B cell (primary cell): ENCODE measurements around the gene LRP1. TPM values are rescaled to one million over a fixed set of nuclear protein-coding genes. Genes with fewer than 3 reads are reported as not detected.

ENCODE experiments used
- ATAC-seq: fragments of 200-7000 bp; cut with Tn5 transposase; one replicate; pipeline ENCODE4 v1.10.0; 2021; ENCODE audit warnings: low read depth, mild to moderate bottlenecking, moderate number of reproducible peaks, moderate library complexity
- CTCF ChIA-PET: fragments of 350-600 bp; sonication (Branson Sonifier 250); formaldehyde crosslinking; loops from one replicate; lab custom pipeline; 2021; ENCODE audit warnings: antibody characterized with exemption, inconsistent platforms; lab: Charles Lee
- POLR2A ChIA-PET: fragments of 350-600 bp; sonication (Branson Sonifier 250); formaldehyde crosslinking; loops from one replicate; lab custom pipeline; 2021; ENCODE audit warnings: antibody characterized with exemption; lab: Charles Lee
- DNase-seq: peaks from one replicate; pipeline ENCODE4 v3.0.0; 2013
- H2AFZ ChIP-seq: 2 replicates; pipeline ENCODE4 v1.6.1; 2012; ENCODE audit warnings: mild to moderate bottlenecking, low read depth, low read length; ENCODE audit not compliant: insufficient read depth, poor library complexity, severe bottlenecking
- H3K27ac ChIP-seq, 2 donors: 1 replicate in 1 of 2; 2 replicates in 1 of 2; pipeline ENCODE4 v1.5.1; 2012 to 2013; ENCODE audit warnings: low read length in 2 of 2, mild to moderate bottlenecking in 2 of 2, moderate library complexity in 1 of 2
- H3K27me3 ChIP-seq, 4 experiments: fragments of 200-600 bp in 1 of 4; sonication (generic) in 1 of 4; replicated peaks in 1 of 4; 1 replicate in 2 of 4; 2 replicates in 2 of 4; pipeline versions ENCODE4 v1.6.1 to v1.7.0; 2013 to 2016; ENCODE audit warnings: low read length in 3 of 4, mild to moderate bottlenecking in 2 of 4, mixed read lengths in 1 of 4, moderate library complexity in 1 of 4; ENCODE audit not compliant: insufficient read depth in 4 of 4, control insufficient read depth in 3 of 4; ENCODE audit errors: control extremely low read depth in 1 of 4
- H3K36me3 ChIP-seq, 2 experiments: replicated peaks in 1 of 2; 1 replicate in 1 of 2; 2 replicates in 1 of 2; pipeline versions ENCODE4 v1.6.1 to v1.7.1; 2013; ENCODE audit warnings: low read length in 1 of 2; ENCODE audit not compliant: insufficient read depth in 2 of 2, control insufficient read depth in 1 of 2; ENCODE audit errors: control extremely low read depth in 1 of 2, extremely low read depth in 1 of 2
- H3K4me1 ChIP-seq, 2 donors: fragments of 200-600 bp in 1 of 2; sonication (generic) in 1 of 2; 1 replicate in 1 of 2; 2 replicates in 1 of 2; pipeline versions ENCODE4 v1.5.1 to v1.6.1; 2013 to 2017; ENCODE audit warnings: low read length in 2 of 2; ENCODE audit not compliant: control insufficient read depth in 2 of 2, insufficient read depth in 2 of 2
- H3K4me2 ChIP-seq: replicated peaks from 2 replicates; pipeline ENCODE3; 2012; ENCODE audit warnings: mild to moderate bottlenecking, low read depth, low read length; ENCODE audit not compliant: poor library complexity, severe bottlenecking
- H3K4me3 ChIP-seq, 5 experiments: fragments of 200-600 bp in 1 of 5; sonication (generic) in 1 of 5; 1 replicate in 3 of 5; 2 replicates in 2 of 5; pipeline versions ENCODE4 v1.5.1 to v1.7.0; 2011 to 2016; ENCODE audit warnings: low read length in 4 of 5, mild to moderate bottlenecking in 4 of 5, low read depth in 2 of 5, control low read depth in 1 of 5, moderate library complexity in 1 of 5; ENCODE audit not compliant: insufficient read depth in 1 of 5; ENCODE audit errors: control extremely low read depth in 1 of 5, extremely low read depth in 1 of 5
- H3K79me2 ChIP-seq: fragments of 200-600 bp; sonication (generic); one replicate; pipeline ENCODE4 v1.6.0; 2016; ENCODE audit warnings: low read length; ENCODE audit not compliant: control insufficient read depth, insufficient read depth
- H3K9ac ChIP-seq: fragments of 200-600 bp; sonication (generic); 2 replicates; pipeline ENCODE4 v1.6.1; 2017; ENCODE audit warnings: mild to moderate bottlenecking, low read length, moderate library complexity
- H3K9me3 ChIP-seq, 3 donors: one replicate each; pipeline versions ENCODE4 v1.6.1 to v1.7.1; 2013; ENCODE audit warnings: low read length in 2 of 3; ENCODE audit not compliant: control insufficient read depth in 2 of 3, insufficient read depth in 1 of 3; ENCODE audit errors: control extremely low read depth in 1 of 3
- H4K20me1 ChIP-seq: 2 replicates; pipeline ENCODE4 v1.6.0; 2012; ENCODE audit warnings: mild to moderate bottlenecking, low read length; ENCODE audit not compliant: insufficient read depth, control insufficient read depth, poor library complexity, severe bottlenecking
- H3K27ac Mint-ChIP-seq: one replicate; pipeline ENCODE4 v1.8.0; 2021; ENCODE audit warnings: mixed read lengths
- H3K27me3 Mint-ChIP-seq: one replicate; pipeline ENCODE4 v1.8.0; 2021; ENCODE audit warnings: mixed read lengths
- H3K4me1 Mint-ChIP-seq: one replicate; pipeline ENCODE4 v1.8.0; 2021; ENCODE audit warnings: mixed read lengths
- H3K4me3 Mint-ChIP-seq: one replicate; pipeline ENCODE4 v1.8.0; 2021; ENCODE audit warnings: mixed read lengths
- H3K9me3 Mint-ChIP-seq: one replicate; pipeline ENCODE4 v1.8.0; 2022; ENCODE audit warnings: mixed read lengths; ENCODE audit not compliant: insufficient read depth
- EZH2 ChIP-seq: IDR thresholded peaks from 2 replicates; pipeline ENCODE4 v1.6.1; 2012; ENCODE audit warnings: borderline replicate concordance, low read depth, mild to moderate bottlenecking, moderate library complexity, low read length; ENCODE audit not compliant: insufficient read depth, poor library complexity, severe bottlenecking
- WGBS: methylation state at CpG from one replicate; pipeline ENCODE4 v1.1.5; 2013; ENCODE audit warnings: missing lambda C conversion rate; ENCODE audit not compliant: insufficient coverage; 5-methylcytosine and 5-hydroxymethylcytosine counted together
- intact Hi-C: fragments of 100-400 bp; cut with micrococcal nuclease; formaldehyde crosslinking; loops from one replicate; pipeline ENCODE4 v1.10.0; 2022
- polyA plus RNA-seq: library from polyadenylated mRNA; depleted of rRNA; stranded (reverse); fragments of >200 nt; gene quantifications from 2 replicates; pipeline ENCODE4 v1.2.3, GENCODE V29; 2012
- total RNA-seq, 2 donors: library from RNA; stranded (reverse); fragments of 120-200 nt in 1 of 2; gene quantifications; 1 replicate in 1 of 2; 2 replicates in 1 of 2; pipeline versions ENCODE4 v1.2.3 to v1.2.4, GENCODE V29; 2013 to 2022
- TF ChIP-seq, protein P1 (sequence below): fragments of 200-600 bp; IDR thresholded peaks from one replicate; pipeline ENCODE4 v1.8.0; 2022; ENCODE audit warnings: antibody characterized with exemption, mild to moderate bottlenecking

Gene LRP1
- total and polyA plus RNA-seq, 2 donors (not counting 1 experiment from before 2014, with no cell fraction given) = 2.0 to 4.1 TPM

DNA sequence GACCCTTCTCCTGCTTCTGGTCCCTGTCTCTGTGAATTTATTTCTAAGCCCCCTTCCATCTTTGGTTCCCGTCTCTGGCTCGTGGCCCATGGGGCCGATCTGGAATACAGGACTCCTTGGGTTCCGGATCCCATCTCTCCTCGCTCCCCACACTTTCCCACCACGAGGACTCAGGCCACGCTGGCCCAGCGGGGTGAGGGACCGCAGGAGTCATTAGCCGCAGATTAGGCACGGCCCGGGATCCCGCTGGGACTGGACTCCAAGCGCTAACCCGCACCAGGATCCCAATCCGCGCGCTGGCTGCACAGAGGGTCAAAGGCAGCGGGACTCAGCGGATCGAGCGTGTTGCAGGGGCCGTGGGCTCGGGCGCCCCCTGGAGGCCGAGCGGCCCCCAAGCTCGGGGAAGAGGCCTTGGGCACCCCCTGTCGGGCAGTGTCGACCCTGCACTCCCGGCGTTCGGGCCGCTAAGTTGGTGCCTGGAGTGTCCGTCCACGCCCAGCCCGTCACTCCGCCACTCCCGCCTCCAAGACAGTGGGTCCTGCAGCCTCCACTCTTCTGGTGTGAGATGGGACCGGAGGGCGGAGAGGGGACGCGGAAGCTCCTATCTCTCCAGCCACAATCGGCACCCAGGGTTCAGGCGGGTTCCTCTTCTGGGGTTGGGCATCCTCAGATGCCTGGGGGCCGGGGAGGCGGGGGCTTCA, 110.7 kb downstream of the LRP1 start:
- Histone ChIP-seq H3K4me1 (peaks cover 92 to 99% of the 10 kb centered on the region in 2 donors), H3K4me2 (peak overlapping the region; percentile 95), H3K27me3 (peaks cover 0 to 70% (median 30%) of the 10 kb centered on the region in 4 experiments), H4K20me1 (peaks cover 8% of the 10 kb centered on the region), H2AFZ (peak overlapping the region; percentile 78), H3K27ac (no peak overlapping the region), H3K79me2 (peaks cover 12% of the 10 kb centered on the region), H3K9me3 (peaks cover 0 to 24% (median 0%) of the 10 kb centered on the region in 3 donors), H3K4me3 (peak overlapping the region; percentile 19 to 79 (median 75)), H3K36me3 (peaks cover 0 to 5% of the 10 kb centered on the region in 2 experiments), H3K9ac (peak overlapping the region; percentile 74)
- peak; percentile 93 for DNase-seq
- Mint-ChIP-seq H3K4me3 (peak overlapping the region; percentile 89), H3K27me3 (peaks cover 12% of the 10 kb centered on the region), H3K27ac (peak overlapping the region; percentile 92), H3K4me1 (peaks cover 92% of the 10 kb centered on the region), H3K9me3 (no peaks in the 10 kb centered on the region)
- POLR2A ChIA-PET = interaction anchor here (4.8 to 11.2 kb wide), 3 partner anchors 9 to 24 kb away, joined by 18 to 110 read pairs (median 89); partner anchors contain the start of genes NXPH4 and SHMT2
- ATAC-seq = peak; percentile 46
- 3% methylated on average over 46 of the region's 47 CpGs for WGBS
- TF ChIP-seq, protein P1, sequence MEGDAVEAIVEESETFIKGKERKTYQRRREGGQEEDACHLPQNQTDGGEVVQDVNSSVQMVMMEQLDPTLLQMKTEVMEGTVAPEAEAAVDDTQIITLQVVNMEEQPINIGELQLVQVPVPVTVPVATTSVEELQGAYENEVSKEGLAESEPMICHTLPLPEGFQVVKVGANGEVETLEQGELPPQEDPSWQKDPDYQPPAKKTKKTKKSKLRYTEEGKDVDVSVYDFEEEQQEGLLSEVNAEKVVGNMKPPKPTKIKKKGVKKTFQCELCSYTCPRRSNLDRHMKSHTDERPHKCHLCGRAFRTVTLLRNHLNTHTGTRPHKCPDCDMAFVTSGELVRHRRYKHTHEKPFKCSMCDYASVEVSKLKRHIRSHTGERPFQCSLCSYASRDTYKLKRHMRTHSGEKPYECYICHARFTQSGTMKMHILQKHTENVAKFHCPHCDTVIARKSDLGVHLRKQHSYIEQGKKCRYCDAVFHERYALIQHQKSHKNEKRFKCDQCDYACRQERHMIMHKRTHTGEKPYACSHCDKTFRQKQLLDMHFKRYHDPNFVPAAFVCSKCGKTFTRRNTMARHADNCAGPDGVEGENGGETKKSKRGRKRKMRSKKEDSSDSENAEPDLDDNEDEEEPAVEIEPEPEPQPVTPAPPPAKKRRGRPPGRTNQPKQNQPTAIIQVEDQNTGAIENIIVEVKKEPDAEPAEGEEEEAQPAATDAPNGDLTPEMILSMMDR = peak; percentile 100
- TF ChIP-seq EZH2 = no peak
- intact Hi-C loops = loop anchor here (1.0 to 10.0 kb wide), 4 partner anchors 10 to 484 kb away; partner anchors contain the start of genes PRIM1 and SHMT2
- CTCF ChIA-PET = interaction anchor here (0.6 to 31.1 kb wide), 9 partner anchors 11 to 314 kb away, joined by 3 to 838 read pairs (median 5); partner anchors contain the start of genes LRP1, NXPH4, SHMT2 and STAT6
